UCSD-AML1 (cell line): ENCODE data around the gene DUSP2.
"Not testable (repeated sequence)": the region's sequence is repeated elsewhere in the genome, so short reads cannot be mapped to it uniquely, and the experiment has no call there.

Experiments
- DNase-seq: peaks from one replicate; lab custom pipeline; 2025; ENCODE audit not compliant: unreplicated experiment; lab: John Stamatoyannopoulos, UW

Gene DUSP2

DNA sequence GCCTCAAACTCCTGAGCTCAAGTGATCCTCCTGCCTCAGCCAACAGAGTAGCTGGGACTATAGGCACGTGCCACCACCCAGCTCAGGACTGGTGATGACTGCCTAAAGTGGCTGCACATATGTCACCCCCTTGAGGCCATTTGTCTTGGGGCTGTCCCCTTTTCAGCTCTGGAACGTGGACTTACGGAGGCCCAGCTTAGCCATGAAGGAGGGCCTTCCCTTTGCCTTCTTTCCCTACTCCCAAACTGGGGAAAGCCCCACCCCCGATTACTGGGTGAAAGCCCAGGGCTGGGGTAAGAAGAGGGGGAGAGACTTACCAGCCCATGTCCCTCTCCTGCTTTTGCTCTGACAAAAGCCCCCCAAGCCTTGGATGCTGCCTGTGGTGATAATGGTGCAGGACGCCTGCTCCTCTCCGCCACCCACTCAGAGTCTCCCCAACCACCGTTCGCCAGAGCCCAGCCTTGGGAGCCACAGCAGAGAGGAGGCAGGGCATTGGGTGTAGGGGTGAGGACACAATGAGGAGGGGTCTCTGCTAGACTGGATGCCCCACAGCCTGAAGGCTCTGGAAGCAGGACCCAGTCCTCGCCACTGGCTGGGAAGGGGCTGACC lies 2.5 kb upstream of the DUSP2 start:
- DNase-seq: no peak

DNA sequence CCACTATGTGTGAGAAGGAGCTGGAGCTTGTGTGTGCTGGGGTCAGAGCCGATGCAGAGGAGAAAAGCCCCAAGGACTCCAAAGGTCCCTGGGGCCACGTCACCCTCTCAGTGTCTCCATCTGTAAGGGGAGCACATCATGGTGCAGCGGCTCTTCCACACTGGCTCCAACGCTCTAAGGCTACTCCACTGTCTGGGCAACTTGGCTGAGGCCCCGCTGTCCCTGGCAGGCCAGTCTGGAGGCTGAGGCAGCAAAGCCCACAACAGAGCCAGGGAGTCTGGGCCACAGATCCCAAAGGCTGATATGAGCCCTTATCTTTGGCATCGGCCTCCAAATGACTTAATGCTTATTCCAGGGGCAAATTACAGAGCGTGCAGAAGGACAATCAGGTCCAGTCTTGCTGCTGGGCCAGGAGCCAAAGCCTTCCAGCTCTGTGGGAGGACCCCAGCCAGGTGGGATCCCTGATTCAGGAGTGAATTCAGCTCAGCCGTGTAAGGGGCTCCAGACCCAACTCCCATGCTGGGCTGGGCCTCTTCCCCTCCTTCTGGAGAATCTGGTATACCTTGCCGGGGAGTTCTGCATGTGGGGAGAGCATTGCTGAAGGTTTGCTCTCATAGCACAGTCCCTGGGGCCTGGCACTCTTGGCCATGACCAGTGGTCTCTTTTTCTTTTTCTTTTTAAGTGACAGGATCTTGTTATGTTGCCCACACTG lies 1.8 kb upstream of the DUSP2 start:
- no peak for DNase-seq

DNA sequence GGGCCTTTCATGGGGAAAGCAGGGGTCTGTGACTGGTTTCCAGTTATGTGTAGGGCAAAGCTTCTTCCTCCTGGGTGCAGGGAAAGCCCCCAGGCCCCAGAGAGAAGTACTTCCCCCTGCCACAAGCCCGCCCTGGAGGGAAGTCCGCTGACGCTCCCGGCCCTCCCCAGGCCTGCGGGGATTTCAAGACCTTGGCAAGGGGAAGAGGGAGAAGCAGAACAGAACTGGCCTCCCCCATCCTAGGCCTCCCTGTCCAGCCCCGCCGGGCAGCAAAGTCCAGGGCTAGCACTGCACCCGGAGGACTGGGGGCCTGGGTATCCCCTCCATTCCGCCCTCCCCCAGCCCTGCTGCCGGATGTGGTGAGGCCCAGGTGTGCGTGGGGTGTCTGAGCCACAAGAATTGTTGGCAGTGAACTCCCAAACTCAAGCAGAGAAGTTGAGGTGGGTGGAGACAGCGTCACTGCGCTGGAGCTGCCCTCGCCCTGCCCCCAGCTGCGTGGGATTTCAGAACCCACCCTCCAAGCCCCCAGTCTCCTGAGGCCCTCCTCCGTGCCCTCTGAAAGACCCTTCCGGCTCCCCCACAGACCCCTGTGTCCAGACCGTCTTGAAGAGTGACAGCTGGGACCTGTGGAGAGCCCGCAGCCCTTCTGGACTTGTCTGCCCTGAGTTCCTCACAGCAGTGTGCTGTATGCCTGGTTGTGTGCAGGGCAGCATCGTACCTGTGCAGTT lies 1.1 kb upstream of the DUSP2 start:
- peak; percentile 81 for DNase-seq

DNA sequence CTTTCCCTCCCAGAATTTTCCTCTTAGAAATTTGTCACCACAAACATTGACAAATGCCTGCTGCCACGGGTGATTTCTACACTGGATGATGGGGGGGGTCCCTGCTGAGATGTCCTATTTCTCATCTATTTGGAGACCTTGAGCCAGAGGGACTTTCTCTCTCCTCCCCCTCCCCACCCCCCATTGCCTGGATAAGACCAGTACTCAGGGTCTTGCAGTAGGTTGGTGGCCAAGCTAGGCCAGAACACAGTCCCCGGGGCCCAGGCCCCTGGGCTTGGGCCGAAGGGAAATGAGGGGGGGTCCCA lies 560 bp upstream of the DUSP2 start:
- DNase-seq: no peak

DNA sequence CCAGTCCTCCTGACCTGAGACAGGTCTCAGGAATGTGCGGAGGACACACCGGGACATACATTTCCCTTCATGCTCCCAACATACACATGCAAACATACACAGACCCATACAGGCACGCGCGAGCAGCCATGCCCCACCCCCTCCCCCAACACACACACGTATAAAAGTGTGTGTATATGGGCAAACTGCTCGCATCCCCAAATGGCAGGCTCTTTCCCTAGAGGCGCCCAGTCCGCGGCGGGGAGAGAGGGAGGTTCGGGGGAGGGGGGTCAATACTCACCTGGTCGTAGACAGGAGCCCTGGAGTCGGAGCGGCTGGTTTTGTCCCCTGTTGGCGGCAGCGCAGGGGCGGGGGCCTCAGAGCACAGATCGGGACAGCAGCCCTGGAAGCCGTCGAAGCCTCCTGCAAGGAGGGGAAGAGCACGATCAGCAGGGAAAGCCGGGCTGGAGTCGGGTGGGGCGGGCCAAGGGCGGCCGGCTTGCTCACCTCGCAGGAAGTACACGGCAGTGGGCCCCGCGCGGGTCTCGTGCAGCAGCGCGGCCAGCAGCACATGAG lies 682 bp downstream of the DUSP2 start:
- DNase-seq: no peak

DNA sequence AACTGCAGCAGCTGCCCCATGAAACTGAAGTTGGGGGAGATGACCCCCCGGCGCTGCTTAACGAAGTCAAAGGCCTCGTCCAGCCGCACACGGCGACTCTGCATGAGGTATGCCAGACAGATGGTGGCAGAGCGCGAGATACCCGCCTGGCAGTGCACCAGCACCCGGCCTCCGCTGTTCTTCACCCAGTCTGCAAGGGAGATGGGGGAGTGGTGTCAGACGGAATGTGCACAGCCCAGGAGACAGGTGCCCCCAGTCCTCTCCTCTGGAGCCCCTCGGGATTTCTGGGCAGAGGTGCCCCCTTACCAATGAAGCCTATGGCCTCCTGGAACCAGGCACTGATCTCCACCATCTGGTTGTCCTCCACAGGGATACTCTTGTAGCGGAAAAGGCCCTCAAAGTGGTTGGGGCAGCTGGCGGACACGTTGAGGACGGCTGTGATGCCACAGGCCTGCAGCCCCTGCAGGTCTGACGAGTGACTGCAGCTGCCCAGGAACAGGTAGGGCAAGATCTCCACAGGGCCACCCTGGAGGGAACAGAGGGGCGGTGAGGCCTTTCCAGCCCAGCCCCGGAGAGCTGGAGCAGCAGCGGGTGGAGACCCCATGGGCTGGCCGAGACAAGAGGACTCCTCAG lies 1.3 kb downstream of the DUSP2 start:
- no peak for DNase-seq

DNA sequence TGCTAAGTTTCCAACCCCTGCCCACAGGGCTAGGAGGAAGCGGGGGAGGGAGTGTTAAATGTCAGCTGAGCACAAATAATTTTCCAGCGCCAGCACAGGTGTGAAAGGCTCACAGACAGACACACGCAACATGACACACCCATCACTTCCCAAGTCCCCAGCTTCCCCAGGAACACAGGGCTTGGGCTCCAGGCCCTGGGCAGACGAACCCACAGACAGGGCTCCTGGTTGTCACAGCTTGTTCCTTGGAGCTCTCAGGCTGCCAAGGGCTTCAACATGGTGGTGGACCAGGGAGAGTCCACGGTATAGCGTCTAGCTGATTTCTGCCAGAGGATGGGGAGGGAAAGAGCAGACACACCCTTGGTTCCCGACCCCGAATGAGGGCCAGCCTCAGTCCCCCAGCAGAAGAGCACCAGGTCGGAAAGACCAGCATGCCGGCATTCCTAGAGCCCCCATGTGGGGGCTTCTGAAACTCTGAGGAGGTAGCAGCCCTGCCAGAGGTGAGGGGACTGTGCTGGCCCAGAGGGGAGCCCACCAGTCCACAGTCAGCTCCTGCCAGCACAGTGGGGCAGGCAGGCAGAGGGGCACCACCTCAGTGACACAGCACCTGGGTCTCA lies 1.9 kb downstream of the DUSP2 start:
- DNase-seq: no peak

DNA sequence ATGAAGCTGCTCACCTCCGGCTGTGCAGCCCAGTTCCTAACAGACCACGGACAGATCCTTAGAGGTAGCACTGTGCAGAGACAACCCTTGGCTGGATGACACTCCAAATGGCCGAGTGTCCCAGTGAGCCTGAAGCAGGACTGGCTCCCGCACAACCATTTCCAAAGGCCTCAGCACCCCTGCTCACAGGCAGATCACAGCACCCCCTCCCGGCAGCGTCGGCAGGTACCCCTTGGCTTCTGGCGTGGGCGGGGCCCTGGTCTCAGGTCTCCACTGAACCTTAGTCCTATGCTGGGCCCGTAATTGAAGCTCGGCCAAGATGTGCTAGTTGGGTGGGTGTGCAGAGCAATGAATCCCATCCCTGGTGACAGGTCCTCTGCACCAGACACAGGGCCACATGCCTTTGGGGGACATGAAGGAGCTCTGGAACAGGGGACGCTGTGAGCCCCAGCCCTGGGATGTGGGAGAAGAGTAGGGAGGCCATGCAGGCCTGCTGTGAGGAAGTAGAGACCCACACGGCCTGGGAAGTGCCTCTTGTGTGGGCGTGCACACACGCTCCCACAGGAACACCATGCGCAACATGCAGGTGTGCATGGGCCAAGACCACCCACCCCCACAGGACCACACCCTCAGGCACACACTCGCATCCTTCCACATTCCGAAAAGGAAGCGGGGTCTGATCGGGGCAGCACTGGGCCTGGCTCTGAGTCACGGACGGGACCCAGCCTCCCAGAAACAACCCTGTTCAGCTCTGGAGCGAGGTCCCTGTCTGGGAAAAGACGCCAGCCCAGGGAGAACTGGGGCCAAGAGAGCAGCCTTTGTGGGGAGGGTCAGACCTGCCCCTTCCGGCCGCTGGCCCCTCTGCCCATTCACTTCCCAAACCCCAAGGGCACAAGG lies 2.8 kb downstream of the DUSP2 start:
- DNase-seq: no peak

DNA sequence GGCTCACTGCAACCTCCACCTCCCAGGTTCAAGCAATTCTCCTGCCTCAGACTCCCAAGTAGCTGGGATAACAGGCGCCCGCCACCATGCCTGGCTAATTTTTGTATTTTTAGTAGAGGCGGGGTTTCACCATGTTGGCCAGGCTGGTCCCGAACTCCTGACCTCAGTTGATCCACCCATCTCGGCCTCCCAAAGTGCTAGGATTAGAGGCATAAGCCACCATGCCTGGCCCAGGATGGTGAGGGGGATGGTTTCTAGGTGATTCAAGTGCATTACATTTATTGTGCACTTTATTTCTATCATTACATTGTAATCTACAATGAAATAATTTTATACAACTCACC lies 3.6 kb downstream of the DUSP2 start:
- DNase-seq: not testable (repeated sequence)

DNA sequence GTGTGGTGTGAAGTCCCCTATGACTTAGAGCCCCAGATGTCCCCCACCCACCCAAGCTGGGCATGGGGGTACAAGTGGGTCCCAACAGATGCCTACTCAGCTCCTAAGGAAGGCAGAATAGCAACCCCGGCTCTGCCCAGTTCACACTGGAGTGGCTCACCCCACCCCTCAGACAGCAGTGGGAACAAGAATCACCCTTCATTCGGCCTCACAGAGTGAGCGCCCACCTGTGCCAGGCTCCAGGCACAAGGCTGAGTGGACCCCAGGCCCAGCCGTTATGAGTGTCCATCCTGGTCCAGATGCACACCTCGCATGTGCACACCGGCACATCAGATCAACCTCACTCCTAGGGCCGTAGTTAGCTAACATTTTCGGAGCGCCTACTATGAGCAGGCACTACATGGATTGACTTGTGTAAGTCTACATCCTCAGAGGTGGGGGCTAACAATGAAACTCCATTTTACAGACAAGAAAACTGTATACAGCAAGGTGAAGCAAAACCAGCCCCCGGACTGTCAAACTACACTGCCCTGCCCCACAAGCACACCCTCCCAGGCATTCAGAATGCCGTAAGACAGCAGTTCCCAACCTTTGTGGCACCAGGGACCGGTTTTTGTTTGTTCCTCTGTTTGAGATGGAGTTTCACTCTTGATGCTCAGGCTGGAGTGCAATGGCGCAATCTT lies 4.2 kb downstream of the DUSP2 start:
- no peak for DNase-seq

DNA sequence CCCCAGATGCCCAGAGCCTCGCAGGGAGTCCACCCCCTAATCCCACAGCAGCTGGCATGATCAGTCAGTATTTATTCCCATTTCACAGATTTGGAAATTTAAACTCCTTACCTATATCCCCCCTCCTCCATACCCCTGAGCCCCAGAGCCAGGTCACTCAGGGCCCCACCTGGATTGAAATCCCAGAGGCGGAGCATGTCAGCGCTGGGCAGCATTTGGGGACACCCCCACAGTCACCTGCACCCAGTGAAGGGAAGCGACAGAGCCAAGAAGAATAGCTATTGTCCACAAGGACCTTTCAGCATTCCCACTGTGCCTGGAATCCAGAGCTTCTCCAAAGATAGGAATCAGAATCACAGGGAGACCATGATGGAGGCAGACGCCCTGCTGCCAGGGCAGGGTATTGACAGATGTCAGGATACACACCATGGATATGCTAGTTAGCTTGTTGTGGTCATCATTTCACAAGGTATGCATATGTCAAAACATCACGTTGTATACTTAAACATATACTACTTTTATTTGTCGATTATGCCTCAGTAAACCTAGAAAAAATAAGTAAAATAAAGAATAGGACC lies 6.0 kb downstream of the DUSP2 start:
- no peak for DNase-seq

DNA sequence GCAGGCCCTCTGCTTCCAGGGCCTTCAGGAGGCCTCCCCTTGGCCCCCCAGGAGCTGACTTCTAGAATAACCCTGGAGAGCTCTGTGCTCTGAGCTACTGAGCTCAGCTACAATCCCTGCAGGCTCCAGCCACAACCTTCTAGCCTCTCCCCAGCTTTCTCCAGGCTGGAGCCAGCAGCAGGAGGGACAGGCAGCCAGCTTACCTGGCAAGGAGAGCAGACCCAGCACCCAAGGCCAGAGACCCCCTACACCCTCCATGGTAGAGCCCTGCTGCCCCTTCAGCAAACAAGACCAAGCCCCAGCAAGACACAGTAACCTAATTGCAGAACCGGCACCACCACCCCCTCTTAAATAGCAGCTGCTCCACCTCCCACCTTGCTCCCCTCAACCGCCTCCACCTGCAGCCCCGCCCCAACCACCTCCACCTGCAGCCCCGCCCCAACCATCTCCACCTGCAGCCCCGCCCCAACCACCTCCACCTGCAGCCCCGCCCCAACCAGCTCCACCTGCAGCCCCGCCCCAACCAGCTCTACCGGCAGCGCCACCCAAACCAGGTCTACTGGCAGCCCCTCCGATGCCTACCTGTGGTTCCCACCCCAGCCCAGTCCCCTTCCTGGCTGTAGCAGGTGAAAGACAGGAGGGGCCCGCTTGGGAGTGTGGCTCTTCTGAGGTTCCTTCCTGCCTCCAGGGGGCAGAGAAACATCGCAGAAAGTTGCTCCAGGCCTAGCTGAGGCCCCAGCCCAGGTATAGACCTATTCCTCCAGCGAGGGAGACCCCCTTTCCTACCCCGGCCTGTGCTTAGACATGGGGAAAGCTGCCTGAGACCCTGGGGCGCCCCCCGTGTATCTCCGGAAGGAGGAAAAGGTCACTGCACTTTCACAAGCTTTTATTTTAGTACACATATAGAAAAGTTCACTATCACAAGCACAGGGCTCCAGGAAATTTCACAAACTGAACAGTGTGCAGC lies 6.8 kb downstream of the DUSP2 start, which contains the start of gene ASTL:
Gene ASTL (minus strand): TSS at position 324 of the 967 bp plus-strand sequence. CDS start 66 bp downstream, at position 258.
- peak; percentile 52 for DNase-seq

DNA sequence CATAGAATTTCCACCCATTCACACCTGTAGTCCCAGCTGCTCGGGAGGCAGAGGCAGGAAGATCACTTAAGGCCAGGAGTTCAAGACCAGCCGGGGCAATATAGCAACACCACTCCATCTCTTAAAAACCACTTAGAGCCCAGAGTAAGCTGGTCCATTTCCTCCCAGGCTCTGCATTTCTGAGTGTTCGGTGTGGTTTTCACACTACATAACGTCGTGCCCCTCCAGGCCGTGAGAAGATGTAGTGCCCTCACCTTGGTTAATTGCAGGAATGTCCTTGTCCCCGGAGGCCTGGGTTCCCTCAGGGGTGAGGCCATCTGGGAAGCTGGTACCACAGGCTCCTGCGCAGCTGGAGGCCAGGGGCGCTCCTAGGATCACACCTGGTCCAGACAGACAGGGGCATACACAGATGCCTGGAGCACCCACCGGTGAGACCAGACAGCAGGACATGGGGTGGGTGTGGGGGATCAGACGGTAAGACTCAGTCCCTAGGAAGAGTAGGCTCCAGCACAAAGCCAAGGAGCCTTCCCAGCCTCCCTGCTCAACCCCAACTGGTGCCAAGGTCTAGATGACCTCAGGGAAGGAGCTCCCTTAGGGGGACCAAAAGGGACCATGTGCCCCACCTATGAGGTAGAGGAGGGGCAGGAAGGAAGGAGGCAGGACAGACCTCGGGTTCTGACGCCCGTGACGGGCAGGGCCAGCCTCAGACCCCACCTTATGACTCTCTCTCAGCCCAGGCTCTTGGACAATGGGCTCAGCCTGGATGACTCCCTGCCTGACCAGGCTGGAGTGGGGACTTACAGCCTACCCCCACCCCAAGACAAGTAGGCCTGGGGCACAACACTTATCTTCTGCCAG lies 7.7 kb downstream of the DUSP2 start:
- DNase-seq: no peak

DNA sequence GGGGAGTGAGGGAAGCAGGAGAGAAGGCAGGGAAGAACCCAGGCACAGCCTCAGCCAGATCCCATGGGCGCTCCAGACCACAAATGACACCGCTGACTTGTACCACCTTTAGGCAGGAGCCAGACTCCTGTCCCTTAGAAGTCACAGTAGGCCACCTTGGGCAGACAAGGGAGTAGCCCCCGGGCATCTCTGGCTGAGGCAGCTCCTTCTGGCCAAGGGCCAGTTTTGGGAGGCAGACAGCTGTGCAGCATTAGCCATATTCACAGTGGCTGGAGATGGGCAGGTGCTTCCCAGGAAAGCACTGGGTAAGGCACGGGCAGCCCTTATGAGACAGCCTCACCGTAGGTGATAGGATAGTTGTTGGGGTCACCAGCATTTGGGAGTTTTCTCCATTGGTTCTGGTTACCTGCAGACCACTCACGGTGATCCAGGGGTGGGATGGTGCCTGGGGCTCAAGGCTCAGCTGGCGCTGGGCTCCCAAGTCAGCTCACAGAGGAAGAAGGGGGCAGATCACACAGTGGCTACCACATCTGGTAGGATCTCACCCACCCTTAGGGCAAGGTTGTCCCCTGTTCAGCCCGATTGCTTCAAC lies 9.0 kb downstream of the DUSP2 start:
- DNase-seq: no peak

DNA sequence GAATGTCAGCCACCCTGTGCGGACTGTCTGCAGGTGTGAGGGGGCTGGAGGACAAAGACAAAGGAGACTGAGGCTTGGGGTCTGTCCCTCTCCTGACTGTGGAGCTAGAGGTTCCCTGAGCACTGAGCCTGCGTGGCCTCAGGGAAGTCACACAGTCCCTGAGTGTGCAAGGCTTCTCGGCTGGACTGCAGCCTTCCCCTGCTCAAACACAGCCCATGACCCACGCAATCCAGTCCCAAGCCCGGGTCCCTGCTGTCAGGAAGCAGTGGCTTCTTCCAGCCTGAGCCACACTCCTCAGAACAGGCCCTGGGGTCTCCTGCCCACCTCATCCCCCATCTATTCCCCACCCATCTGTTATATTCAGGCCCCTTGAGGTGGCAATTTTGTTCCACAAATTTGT lies 9.6 kb downstream of the DUSP2 start:
- DNase-seq: no peak

DNA sequence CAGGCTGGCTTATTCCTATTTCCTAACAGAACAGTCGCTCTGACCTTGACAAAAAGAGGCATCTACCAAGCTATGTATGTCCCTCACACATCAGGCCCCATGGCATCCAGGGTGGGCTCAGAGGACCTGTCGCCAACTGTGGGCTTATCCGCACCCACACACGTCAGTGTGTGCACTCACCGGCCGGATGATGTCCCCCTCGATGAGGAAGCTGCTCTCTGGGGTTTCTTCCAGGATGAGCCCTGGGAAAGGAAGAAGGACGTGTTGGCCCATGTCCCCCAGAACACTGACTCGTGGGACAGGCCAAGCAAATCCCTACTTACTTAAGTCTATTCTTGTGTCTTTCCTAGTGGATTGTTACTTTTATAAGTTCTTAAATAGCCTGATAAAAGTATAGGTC lies 10.1 kb downstream of the DUSP2 start:
- no peak for DNase-seq

DNA sequence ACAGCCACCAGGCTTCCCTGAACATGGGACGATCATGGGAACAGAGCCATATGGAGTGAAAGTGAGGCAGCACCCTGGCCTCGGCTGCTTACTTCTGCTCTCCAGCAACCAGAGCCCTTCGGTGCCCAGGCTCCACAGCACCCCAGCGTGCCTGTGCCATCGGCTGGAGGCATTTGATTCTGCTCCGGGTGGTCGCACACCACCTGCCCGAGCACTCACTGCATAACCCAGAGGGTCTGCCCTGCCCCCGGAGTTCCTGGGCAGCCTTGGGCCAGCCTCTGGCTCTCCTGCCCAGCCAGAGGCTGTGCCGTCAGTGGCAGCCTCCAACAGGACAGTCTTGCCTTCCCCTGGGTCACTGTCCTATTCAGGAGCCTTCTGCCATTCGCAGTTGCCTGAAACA lies 10.8 kb downstream of the DUSP2 start:
- DNase-seq: no peak
